B cell (primary cell): ENCODE data around the gene SYNE4.

ENCODE experiments used
- EZH2 ChIP-seq: IDR thresholded peaks from 2 replicates; pipeline ENCODE4 v1.6.1; 2012; ENCODE audit warnings: borderline replicate concordance, low read depth, mild to moderate bottlenecking, moderate library complexity, low read length; ENCODE audit not compliant: insufficient read depth, poor library complexity, severe bottlenecking
- TF ChIP-seq, protein P1 (sequence below): fragments of 200-600 bp; IDR thresholded peaks from one replicate; pipeline ENCODE4 v1.8.0; 2022; ENCODE audit warnings: antibody characterized with exemption, mild to moderate bottlenecking

DNA sequence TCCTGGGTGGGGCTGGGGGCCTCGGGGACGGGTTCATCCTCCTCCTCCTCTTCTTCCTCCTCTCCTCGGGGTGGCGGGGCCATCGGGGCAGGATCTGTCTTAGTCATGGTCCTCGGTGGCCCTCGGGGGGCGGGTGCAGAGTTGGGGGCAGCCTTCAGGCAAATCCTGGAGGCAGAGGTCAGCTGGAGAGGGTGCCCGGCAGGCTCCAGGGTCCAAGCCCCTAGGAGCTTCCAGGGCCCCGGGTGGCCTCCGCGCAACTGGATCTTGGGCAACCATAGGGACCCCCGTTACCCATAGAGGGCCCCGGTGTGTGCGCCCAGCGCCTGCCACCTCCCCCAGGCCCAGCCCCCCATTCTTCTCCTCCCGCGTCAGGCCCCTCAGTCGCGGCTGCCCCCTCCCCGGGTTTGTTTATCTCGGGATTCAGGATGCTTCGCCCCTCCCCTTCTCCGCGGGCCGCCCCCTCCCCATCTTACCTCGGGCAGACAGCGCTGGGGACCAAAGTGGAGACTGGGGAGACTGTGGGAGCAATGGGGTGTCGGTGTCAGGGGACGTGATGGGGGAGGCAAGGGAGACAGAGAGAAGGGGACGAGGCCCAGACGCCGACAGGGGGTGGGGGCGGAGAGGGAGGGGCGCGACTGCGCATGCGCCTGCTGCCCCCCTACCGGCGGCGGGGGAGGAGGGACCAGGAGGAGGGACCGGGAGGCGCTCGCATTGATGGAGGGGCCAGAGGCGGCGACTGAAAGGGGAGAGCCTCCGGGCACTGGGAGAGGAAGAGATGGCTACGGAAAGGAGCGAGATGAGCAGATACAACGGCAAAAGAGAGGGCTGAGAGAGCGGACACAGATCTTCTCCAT lies 23.9 kb upstream of the SYNE4 start, which contains the start of gene CLIP3:
- TF ChIP-seq, protein P1, sequence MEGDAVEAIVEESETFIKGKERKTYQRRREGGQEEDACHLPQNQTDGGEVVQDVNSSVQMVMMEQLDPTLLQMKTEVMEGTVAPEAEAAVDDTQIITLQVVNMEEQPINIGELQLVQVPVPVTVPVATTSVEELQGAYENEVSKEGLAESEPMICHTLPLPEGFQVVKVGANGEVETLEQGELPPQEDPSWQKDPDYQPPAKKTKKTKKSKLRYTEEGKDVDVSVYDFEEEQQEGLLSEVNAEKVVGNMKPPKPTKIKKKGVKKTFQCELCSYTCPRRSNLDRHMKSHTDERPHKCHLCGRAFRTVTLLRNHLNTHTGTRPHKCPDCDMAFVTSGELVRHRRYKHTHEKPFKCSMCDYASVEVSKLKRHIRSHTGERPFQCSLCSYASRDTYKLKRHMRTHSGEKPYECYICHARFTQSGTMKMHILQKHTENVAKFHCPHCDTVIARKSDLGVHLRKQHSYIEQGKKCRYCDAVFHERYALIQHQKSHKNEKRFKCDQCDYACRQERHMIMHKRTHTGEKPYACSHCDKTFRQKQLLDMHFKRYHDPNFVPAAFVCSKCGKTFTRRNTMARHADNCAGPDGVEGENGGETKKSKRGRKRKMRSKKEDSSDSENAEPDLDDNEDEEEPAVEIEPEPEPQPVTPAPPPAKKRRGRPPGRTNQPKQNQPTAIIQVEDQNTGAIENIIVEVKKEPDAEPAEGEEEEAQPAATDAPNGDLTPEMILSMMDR, result no peak
- TF ChIP-seq EZH2, result no peak
